ENCODE data around the gene CHRNA4.

CHRNA4 gene

DNA sequence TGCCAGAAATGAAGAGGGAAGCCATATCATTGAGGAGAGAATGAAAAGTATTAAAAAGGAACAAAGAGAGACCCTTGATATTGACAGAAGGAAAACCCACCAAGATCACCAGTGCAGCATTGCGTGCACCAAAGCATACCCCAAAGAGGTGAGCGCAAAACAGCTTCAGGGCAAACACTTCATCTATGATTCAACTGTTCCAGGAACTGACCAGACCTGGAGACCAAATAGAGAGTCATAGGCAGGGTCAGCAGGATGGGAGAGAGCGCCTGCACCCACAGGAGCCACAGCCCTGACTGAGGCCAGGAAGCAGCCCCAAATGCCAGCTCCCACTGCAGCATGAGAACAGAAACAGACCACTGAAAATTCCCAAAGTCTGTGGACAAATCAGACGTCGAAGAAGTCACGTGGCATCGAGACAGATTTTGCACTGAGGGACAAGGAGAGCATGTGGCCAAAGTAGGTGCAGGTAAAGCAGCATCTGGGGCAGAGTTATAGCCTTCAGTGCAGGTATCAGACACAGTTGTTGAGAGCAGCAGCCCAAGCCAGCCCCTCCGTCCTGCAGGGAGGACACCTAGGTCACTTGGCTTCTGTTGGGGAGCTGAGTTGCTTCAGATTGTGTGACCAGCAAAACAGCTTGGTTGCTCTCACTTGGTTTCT is 29.3 kb downstream of the CHRNA4 start:
- H3K4me3 ChIP-seq (ENCODE audit: low read depth, low read length) = no peak overlapping the region
- DNase-seq (ENCODE audit: low read depth) = no peak
- TF ChIP-seq CTCF (IDR thresholded peaks at IDR 0.05; ENCODE audit: low read depth, low read length, missing control alignments) = no peak

DNA sequence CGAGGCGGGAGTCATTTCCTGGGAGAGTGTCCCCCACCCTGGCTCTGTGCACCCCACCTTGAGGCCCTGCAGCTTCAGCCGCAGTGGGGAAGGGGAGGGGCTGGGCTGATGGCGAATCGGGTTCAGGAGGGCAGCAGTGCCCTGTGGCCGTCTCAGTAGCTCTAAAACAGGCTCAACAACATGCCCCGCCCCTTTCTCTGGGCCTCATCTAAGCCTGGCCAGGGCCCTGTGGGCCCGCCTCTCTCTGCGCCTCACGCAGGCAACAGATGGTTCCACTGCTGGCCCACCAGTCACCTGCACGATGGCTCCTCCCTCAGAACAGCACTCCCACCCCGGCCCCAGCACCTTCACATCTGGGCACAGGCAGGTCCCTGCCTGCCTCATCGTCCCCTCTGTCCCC is 30.2 kb downstream of the CHRNA4 start:
- no peak for TF ChIP-seq CTCF (IDR thresholded peaks at IDR 0.05; ENCODE audit: low read depth, low read length, missing control alignments)
- no peak overlapping the region for H3K4me3 ChIP-seq (ENCODE audit: low read depth, low read length)
- DNase-seq (ENCODE audit: low read depth) = no peak

GRCh38 chr20:63330084-63330760 is 30.9 kb downstream of the CHRNA4 start:
- TF ChIP-seq CTCF (IDR thresholded peaks at IDR 0.05; ENCODE audit: low read depth, low read length, missing control alignments) = no peak
- H3K4me3 ChIP-seq (ENCODE audit: low read depth, low read length) = no peak overlapping the region
- DNase-seq (ENCODE audit: low read depth) = no peak

DNA sequence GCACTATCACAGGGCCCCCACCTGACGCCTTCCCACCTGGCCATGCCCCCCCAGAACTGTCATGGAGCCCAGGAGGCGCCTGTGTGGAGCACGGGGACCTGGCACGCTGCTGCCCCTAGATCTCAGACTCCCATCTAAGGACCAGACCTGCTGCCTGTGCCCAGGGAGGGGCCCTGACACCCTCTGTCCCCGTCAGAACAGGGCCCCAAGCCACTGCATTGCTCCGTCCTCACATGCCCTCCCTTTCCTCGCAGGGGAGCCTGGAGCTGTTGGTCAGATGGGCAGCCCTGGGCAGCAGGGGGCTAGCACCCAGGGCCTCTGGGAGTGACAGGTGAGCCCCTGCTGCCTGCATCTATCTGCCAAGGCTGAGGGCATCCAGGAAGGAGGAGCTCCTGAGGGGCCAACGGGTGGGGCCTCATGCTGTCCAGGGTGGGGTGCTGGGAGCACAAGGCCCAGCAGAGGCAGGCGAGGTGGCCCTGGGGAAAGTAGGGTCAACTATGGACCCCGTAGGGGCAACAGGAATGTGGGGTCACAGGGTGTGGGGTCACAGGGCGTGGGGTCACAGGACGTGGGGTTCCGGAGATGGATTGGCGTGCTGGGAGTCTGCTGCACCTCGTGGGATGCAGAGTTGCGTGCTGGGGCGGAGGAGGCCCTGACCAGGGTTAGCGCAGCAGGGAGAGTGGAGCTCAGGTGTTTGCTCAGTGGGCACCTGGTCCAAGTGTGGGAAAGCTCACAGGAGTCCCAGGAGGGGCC is 31.6 kb downstream of the CHRNA4 start:
- DNase-seq (ENCODE audit: low read depth) = no peak
- H3K4me3 ChIP-seq (ENCODE audit: low read depth, low read length) = no peak overlapping the region
- TF ChIP-seq CTCF (IDR thresholded peaks at IDR 0.05; ENCODE audit: low read depth, low read length, missing control alignments) = no peak

GRCh38 chr20:63328718-63329275 is 32.4 kb downstream of the CHRNA4 start:
- no peak overlapping the region for H3K4me3 ChIP-seq (ENCODE audit: low read depth, low read length)
- no peak for TF ChIP-seq CTCF (IDR thresholded peaks at IDR 0.05; ENCODE audit: low read depth, low read length, missing control alignments)
- DNase-seq (ENCODE audit: low read depth) = no peak

GRCh38 chr20:63328026-63328700 is 33.0 kb downstream of the CHRNA4 start:
- TF ChIP-seq CTCF (IDR thresholded peaks at IDR 0.05; ENCODE audit: low read depth, low read length, missing control alignments) = no peak

More at GRCh38 chr20:63328026-63328700, 33.0 kb downstream of the CHRNA4 start:
- H3K4me3 ChIP-seq (ENCODE audit: low read depth, low read length) = no peak overlapping the region
- DNase-seq (ENCODE audit: low read depth) = no peak

Measured in GM12864 (cell line).